K562 (cell line): ENCODE data around the gene KLHL35. TPM values are rescaled to one million over a fixed set of nuclear protein-coding genes. Genes with fewer than 3 reads are reported as not detected.

ENCODE experiments used
- ATAC-seq: fragments of 200-7000 bp; cut with Tn5 transposase; 3 replicates; pipeline ENCODE4 v1.9.1; 2020; ENCODE audit warnings: moderate library complexity
- BruUV-seq: library from RNA; stranded (reverse); fragments of 400-500 nt; replicated peaks from 2 replicates; lab custom pipeline; 2021; lab: Mats Ljungman, UMichigan
- CTCF ChIA-PET: fragments of 300-600 bp; formaldehyde crosslinking; extraction: SDS; loops from one replicate; lab custom pipeline; 2021; ENCODE audit warnings: low intra/inter-chr PET ratio; lab: Yijun Ruan, JAX
- POLR2A ChIA-PET: fragments of 300-600, 350-650 bp; sonication (Branson Sonifier 250); formaldehyde crosslinking; extraction: SDS; loops from one replicate; lab custom pipeline; 2021; ENCODE audit warnings: antibody characterized with exemption, inconsistent platforms; lab: Yijun Ruan, JAX
- DNase-seq, 4 experiments: peaks; one replicate each; pipeline versions ENCODE4 v3.0.0 to v3.0.0-alpha.2; 2011 to 2018; ENCODE audit warnings: low spot score in 3 of 4, mixed read lengths in 3 of 4; ENCODE audit errors: extremely low read depth in 1 of 4
- FAIRE-seq: peaks from 2 replicates; lab custom pipeline; 2011; peaks lifted over from hg19 to GRCh38; lab: Jason Lieb, UNC
- H2AFZ ChIP-seq: 2 replicates; pipeline ENCODE4 v1.6.0; 2011; ENCODE audit warnings: low read depth, low read length, control low read depth, inconsistent platforms
- H3K27ac ChIP-seq: fragments of 200-600 bp; 3 replicates; pipeline ENCODE4 v1.8.0; 2011; ENCODE audit warnings: low read depth, mild to moderate bottlenecking, control low read depth, inconsistent platforms, low read length, moderate library complexity, mixed read lengths; ENCODE audit errors: extremely low read depth
- H3K27me3 ChIP-seq, 2 experiments: fragments of 300-600 bp in 1 of 2; 2 replicates in 1 of 2; 3 replicates in 1 of 2; pipeline versions ENCODE4 v1.6.0 to v1.8.0; 2011; ENCODE audit warnings: inconsistent platforms in 2 of 2, low read length in 2 of 2, mild to moderate bottlenecking in 1 of 2, mixed read lengths in 1 of 2, moderate library complexity in 1 of 2; ENCODE audit not compliant: control insufficient read depth in 2 of 2, insufficient read depth in 2 of 2
- H3K36me3 ChIP-seq: fragments of 300-600 bp; 3 replicates; pipeline ENCODE4 v1.8.0; 2011; ENCODE audit warnings: mild to moderate bottlenecking, low read length, inconsistent platforms; ENCODE audit not compliant: control insufficient read depth, insufficient read depth
- H3K4me1 ChIP-seq, 2 experiments: fragments of 200-600 bp in 1 of 2; replicated peaks in 1 of 2; 2 replicates in 1 of 2; 3 replicates in 1 of 2; pipeline versions ENCODE4 v1.5.1 to v1.8.0; 2011; ENCODE audit warnings: inconsistent platforms in 2 of 2, low read length in 2 of 2, mild to moderate bottlenecking in 1 of 2, mixed read lengths in 1 of 2, moderate library complexity in 1 of 2; ENCODE audit not compliant: control insufficient read depth in 2 of 2, insufficient read depth in 2 of 2
- H3K4me2 ChIP-seq: 2 replicates; pipeline ENCODE4 v1.6.1; 2011; ENCODE audit warnings: low read length, control low read depth, inconsistent platforms, mixed read lengths; ENCODE audit not compliant: insufficient read depth
- H3K4me3 ChIP-seq: fragments of 200-600 bp; sonication (generic), shearing (Covaris generic); 2 replicates; pipeline ENCODE4 v1.5.1; 2016; ENCODE audit warnings: control low read depth, inconsistent platforms
- H3K79me2 ChIP-seq: fragments of 200-600 bp; 3 replicates; pipeline ENCODE4 v1.8.0; 2011; ENCODE audit warnings: low read length, inconsistent platforms; ENCODE audit not compliant: control insufficient read depth, insufficient read depth
- H3K9ac ChIP-seq, 2 experiments: 2 replicates each; pipeline versions ENCODE4 v1.6.0 to v1.6.1; 2011; ENCODE audit warnings: low read depth in 2 of 2, low read length in 2 of 2, control low read depth in 1 of 2, inconsistent platforms in 1 of 2, mild to moderate bottlenecking in 1 of 2, mixed read lengths in 1 of 2; ENCODE audit not compliant: insufficient read depth in 1 of 2
- H3K9me1 ChIP-seq: one replicate; pipeline ENCODE4 v1.6.0; 2011; ENCODE audit warnings: inconsistent platforms, mild to moderate bottlenecking, low read length, moderate library complexity; ENCODE audit not compliant: control insufficient read depth, insufficient read depth
- H3K9me3 ChIP-seq: replicated peaks from 2 replicates; pipeline ENCODE4 v1.5.1; 2011; ENCODE audit warnings: low read depth, low read length, inconsistent platforms; ENCODE audit not compliant: control insufficient read depth, insufficient read depth
- H4K20me1 ChIP-seq: replicated peaks from 2 replicates; pipeline ENCODE4 v1.6.1; 2011; ENCODE audit warnings: low read length, inconsistent platforms, mixed read lengths; ENCODE audit not compliant: control insufficient read depth, insufficient read depth
- CBFB ChIP-seq: sonication (generic); formaldehyde crosslinking; IDR thresholded peaks from 2 replicates; pipeline ENCODE4 v1.4.0; 2020; ENCODE audit warnings: mild to moderate bottlenecking, missing genetic modification reagents
- HDAC2 ChIP-seq: fragments of 450-650 bp; IDR thresholded peaks from 2 replicates; pipeline ENCODE4 v1.6.1; 2016; ENCODE audit warnings: mild to moderate bottlenecking
- LCOR ChIP-seq: sonication (generic); formaldehyde crosslinking; IDR thresholded peaks from 2 replicates; pipeline ENCODE4 v1.8.0; 2022; ENCODE audit warnings: mild to moderate bottlenecking, missing genetic modification reagents
- PHF20 ChIP-seq: fragments of 450-650 bp; IDR thresholded peaks from 2 replicates; pipeline ENCODE4 v1.6.1; 2018; ENCODE audit not compliant: partially characterized antibody
- POLR2B ChIP-seq: fragments of 450-650 bp; IDR thresholded peaks from 2 replicates; pipeline ENCODE4 v1.6.1; 2018; ENCODE audit warnings: low read depth; ENCODE audit not compliant: partially characterized antibody
- RCOR1 ChIP-seq, 2 experiments: IDR thresholded peaks; 2 replicates each; pipeline ENCODE4 v1.6.1; 2012; ENCODE audit warnings: low read depth in 2 of 2, low read length in 2 of 2, borderline replicate concordance in 1 of 2, improper control_type of control experiment in 1 of 2
- RFX1 ChIP-seq: fragments of 450-650 bp; IDR thresholded peaks from 2 replicates; pipeline ENCODE4 v1.6.1; 2016; ENCODE audit warnings: mild to moderate bottlenecking, moderate library complexity
- RUNX1 ChIP-seq: sonication (generic); IDR thresholded peaks from 2 replicates; pipeline ENCODE4 v1.6.1; 2016; ENCODE audit warnings: antibody characterized with exemption, low read depth
- SMARCB1 ChIP-seq: IDR thresholded peaks from 2 replicates; pipeline ENCODE4 v1.6.1; 2011; ENCODE audit warnings: improper control_type of control experiment, low read depth; ENCODE audit not compliant: insufficient read length
- ZNF512 ChIP-seq: IDR thresholded peaks from 2 replicates; pipeline ENCODE4 v1.6.1; 2016; ENCODE audit warnings: missing genetic modification characterization, missing compliant biosample characterization
- ZNF79 ChIP-seq: fragments of 250-450 bp; sonication (Bioruptor Pico); IDR thresholded peaks from 2 replicates; pipeline ENCODE4 v1.4.0; 2020; ENCODE audit warnings: low read depth, mild to moderate bottlenecking, moderate library complexity
- WGBS: fragments of 100-300 bp; shearing (Covaris generic); methylation state at CpG from one replicate; pipeline ENCODE4 v1.1.6; 2016; ENCODE audit warnings: low coverage, mixed read lengths; ENCODE audit not compliant: insufficient coverage; ENCODE audit errors: missing lambda C conversion rate; 5-methylcytosine and 5-hydroxymethylcytosine counted together
- in situ Hi-C: fragments of 300-500 bp; cut with MboI; formaldehyde crosslinking; loops from 4 replicates; pipeline ENCODE4 v1.15.0; 2018; ENCODE audit warnings: inconsistent platforms, mixed read lengths
- intact Hi-C: fragments of 100-400 bp; cut with micrococcal nuclease; formaldehyde crosslinking; loops from 2 replicates; pipeline ENCODE4 v1.14.2; 2022
- polyA plus RNA-seq, 8 experiments: library from polyadenylated mRNA; depleted of rRNA in 4 of 8; stranded (reverse) in 5 of 8; unstranded in 3 of 8; fragments of >200 nt; fragmentation: Nextera tagmentation in 2 of 8; fragmentation: Illumina TruSeq in 1 of 8; extraction: Ambion mirVana in 2 of 8; extraction: Trizol in 1 of 8; gene quantifications; 2 replicates each; pipeline versions ENCODE4 v1.2.1 to v1.2.3, GENCODE V29; 2011 to 2014; ENCODE audit warnings: inconsistent platforms in 1 of 8, missing spikeins in 1 of 8
- total RNA-seq, 7 experiments: library from RNA; depleted of rRNA in 6 of 7; stranded (reverse); fragments of >200 nt in 6 of 7; fragmentation: Illumina TruSeq in 2 of 7; extraction: Trizol in 2 of 7; gene quantifications; 2 replicates each; pipeline versions ENCODE4 v1.2.1 to v1.2.3, GENCODE V29; 2011 to 2021; ENCODE audit warnings: low replicate concordance in 1 of 7
- TF ChIP-seq, protein P1 (sequence below): fragments of 450-650 bp; formaldehyde crosslinking; IDR thresholded peaks from 2 replicates; pipeline ENCODE4 v1.4.0; 2020; ENCODE audit warnings: mild to moderate bottlenecking, moderate library complexity
- TF ChIP-seq, protein P2 (sequence below): fragments of 450-650 bp; IDR thresholded peaks from 2 replicates; pipeline ENCODE4 v1.6.1; 2016; ENCODE audit warnings: low read depth

Gene KLHL35
- total and polyA plus RNA-seq, 9 of the 15 experiments (the other 6 are each of a cell fraction or from before 2014, with no cell fraction given), result not detected

DNA sequence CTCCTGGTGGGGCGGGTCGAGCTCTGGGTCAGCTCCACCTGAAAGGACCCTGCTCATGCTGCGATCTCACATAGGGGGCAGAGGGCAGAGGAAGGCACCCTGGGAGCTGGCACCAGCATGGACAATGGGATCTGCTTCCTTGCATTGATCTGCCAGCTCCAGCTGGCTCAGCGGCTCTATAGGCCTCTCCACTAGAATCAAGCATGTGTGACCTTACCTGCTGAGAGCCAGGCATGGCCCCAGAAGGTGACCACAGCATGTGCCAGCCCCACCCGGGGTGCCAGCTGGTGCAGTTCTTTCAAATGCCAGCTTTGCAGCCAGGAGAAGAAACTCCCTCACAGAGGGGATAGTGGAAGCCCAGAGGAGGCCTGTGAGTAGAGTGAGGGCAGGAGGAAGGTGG, 22.0 kb upstream of the KLHL35 start:
- Histone ChIP-seq H3K9me1 (no peaks in the 10 kb centered on the region), H3K4me1 (peaks cover 0 to 13% of the 10 kb centered on the region in 2 experiments; a peak in 1 of 5 replicates), H3K27ac (no peak overlapping the region), H3K9me3 (no peaks in the 10 kb centered on the region), H2AFZ (no peak overlapping the region), H3K79me2 (no peaks in the 10 kb centered on the region), H3K36me3 (no peaks in the 10 kb centered on the region; the same call in 2 of the 3 replicates), H3K9ac (peak overlapping the region in 1 of 2 experiments; percentile 61; a peak in 1 of 4 replicates), H3K4me3 (no peak overlapping the region), H3K27me3 (no peaks in the 10 kb centered on the region), H3K4me2 (no peak overlapping the region), H4K20me1 (no peaks in the 10 kb centered on the region)
- ATAC-seq (no peak), FAIRE-seq (no peak), DNase-seq (no peak)
- BruUV-seq, result no TSS peak
- in situ Hi-C loops (no loop called here), intact Hi-C loops (no loop called here)
- POLR2A ChIA-PET, result no interaction called here
- CTCF ChIA-PET, result no interaction called here
- 40% methylated on average over 5 of the region's 5 CpGs for WGBS
- TF ChIP-seq, protein P1, sequence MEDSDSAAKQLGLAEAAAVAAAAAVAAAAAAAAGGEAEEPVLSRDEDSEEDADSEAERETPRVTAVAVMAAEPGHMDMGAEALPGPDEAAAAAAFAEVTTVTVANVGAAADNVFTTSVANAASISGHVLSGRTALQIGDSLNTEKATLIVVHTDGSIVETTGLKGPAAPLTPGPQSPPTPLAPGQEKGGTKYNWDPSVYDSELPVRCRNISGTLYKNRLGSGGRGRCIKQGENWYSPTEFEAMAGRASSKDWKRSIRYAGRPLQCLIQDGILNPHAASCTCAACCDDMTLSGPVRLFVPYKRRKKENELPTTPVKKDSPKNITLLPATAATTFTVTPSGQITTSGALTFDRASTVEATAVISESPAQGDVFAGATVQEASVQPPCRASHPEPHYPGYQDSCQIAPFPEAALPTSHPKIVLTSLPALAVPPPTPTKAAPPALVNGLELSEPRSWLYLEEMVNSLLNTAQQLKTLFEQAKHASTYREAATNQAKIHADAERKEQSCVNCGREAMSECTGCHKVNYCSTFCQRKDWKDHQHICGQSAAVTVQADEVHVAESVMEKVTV, result no peak
- TF ChIP-seq LCOR (CRISPR knock-in tag), result no peak
- no peak for TF ChIP-seq RUNX1
- TF ChIP-seq POLR2B, result no peak
- no peak for TF ChIP-seq PHF20
- TF ChIP-seq CBFB (CRISPR knock-in tag), result no peak
- TF ChIP-seq, protein P2, sequence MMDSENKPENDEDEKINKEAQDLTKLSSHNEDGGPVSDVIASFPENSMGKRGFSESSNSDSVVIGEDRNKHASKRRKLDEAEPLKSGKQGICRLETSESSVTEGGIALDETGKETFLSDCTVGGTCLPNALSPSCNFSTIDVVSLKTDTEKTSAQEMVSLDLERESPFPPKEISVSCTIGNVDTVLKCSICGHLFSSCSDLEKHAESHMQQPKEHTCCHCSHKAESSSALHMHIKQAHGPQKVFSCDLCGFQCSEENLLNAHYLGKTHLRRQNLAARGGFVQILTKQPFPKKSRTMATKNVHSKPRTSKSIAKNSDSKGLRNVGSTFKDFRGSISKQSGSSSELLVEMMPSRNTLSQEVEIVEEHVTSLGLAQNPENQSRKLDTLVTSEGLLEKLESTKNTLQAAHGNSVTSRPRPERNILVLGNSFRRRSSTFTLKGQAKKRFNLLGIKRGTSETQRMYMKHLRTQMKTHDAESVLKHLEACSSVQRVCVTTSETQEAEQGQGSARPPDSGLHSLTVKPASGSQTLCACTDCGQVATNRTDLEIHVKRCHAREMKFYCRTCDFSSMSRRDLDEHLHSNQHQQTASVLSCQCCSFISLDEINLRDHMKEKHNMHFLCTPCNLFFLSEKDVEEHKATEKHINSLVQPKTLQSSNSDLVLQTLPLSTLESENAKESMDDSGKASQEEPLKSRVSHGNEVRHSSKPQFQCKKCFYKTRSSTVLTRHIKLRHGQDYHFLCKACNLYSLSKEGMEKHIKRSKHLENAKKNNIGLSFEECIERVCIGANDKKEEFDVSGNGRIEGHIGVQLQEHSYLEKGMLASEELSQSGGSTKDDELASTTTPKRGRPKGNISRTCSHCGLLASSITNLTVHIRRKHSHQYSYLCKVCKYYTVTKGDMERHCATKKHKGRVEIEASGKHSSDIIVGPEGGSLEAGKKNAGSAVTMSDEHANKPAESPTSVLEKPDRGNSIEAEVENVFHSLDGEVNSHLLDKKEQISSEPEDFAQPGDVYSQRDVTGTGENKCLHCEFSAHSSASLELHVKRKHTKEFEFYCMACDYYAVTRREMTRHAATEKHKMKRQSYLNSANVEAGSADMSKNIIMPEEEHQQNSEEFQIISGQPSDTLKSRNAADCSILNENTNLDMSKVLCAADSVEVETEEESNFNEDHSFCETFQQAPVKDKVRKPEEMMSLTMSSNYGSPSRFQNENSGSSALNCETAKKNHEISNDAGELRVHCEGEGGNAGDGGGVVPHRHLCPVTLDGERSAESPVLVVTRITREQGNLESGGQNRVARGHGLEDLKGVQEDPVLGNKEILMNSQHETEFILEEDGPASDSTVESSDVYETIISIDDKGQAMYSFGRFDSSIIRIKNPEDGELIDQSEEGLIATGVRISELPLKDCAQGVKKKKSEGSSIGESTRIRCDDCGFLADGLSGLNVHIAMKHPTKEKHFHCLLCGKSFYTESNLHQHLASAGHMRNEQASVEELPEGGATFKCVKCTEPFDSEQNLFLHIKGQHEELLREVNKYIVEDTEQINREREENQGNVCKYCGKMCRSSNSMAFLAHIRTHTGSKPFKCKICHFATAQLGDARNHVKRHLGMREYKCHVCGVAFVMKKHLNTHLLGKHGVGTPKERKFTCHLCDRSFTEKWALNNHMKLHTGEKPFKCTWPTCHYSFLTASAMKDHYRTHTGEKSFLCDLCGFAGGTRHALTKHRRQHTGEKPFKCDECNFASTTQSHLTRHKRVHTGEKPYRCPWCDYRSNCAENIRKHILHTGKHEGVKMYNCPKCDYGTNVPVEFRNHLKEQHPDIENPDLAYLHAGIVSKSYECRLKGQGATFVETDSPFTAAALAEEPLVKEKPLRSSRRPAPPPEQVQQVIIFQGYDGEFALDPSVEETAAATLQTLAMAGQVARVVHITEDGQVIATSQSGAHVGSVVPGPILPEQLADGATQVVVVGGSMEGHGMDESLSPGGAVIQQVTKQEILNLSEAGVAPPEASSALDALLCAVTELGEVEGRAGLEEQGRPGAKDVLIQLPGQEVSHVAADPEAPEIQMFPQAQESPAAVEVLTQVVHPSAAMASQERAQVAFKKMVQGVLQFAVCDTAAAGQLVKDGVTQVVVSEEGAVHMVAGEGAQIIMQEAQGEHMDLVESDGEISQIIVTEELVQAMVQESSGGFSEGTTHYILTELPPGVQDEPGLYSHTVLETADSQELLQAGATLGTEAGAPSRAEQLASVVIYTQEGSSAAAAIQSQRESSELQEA, result no peak
- no peak for TF ChIP-seq ZNF79 (CRISPR knock-in tag)
- TF ChIP-seq RCOR1 (IDR thresholded peaks at IDR 0.05; ENCODE audit: borderline replicate concordance in 1 of 2, low read depth in 2 of 2, low read length in 2 of 2), result no peak
- no peak for TF ChIP-seq ZNF512 (tag)
- no peak for TF ChIP-seq HDAC2
- no peak for TF ChIP-seq SMARCB1
- no peak for TF ChIP-seq RFX1
